ENCODE measurements around the gene HS6ST1. TPM values are rescaled to one million over a fixed set of nuclear protein-coding genes. Genes with fewer than 3 reads are reported as not detected.

Gene HS6ST1
- total RNA-seq, 1 donor from 2014 or later, result 33.1 TPM

GRCh38 chr2:128360711-128361110 is 42.0 kb upstream of the HS6ST1 start:
- no peak for DNase-seq (ENCODE audit: low spot score)
- Mint-ChIP-seq H3K4me3 (ENCODE audit: unreplicated experiment) (no peak overlapping the region), H3K9me3 (ENCODE audit: low read depth) (peaks cover 3% of the 10 kb centered on the region), H3K27ac (ENCODE audit: unreplicated experiment) (no peak overlapping the region), H3K27me3 (ENCODE audit: low read depth) (no peaks in the 10 kb centered on the region), H3K4me1 (ENCODE audit: low read depth) (peaks cover 43% of the 10 kb centered on the region), H3K36me3 (ENCODE audit: low read depth) (no peaks in the 10 kb centered on the region)
- no peak for TF ChIP-seq CTCF (IDR thresholded peaks at IDR 0.05)

- TF ChIP-seq CTCF (IDR thresholded peaks at IDR 0.05), result no peak
- Mint-ChIP-seq H3K4me3 (ENCODE audit: unreplicated experiment) (no peak overlapping the region), H3K27me3 (ENCODE audit: low read depth) (no peaks in the 10 kb centered on the region), H3K4me1 (ENCODE audit: low read depth) (peaks cover 35% of the 10 kb centered on the region), H3K36me3 (ENCODE audit: low read depth) (no peaks in the 10 kb centered on the region), H3K27ac (ENCODE audit: unreplicated experiment) (no peak overlapping the region), H3K9me3 (ENCODE audit: low read depth) (peaks cover 3% of the 10 kb centered on the region)
- no peak for DNase-seq (ENCODE audit: low spot score)
Observed at GRCh38 chr2:128359841-128360240, 41.2 kb upstream of the HS6ST1 start.

- Mint-ChIP-seq H3K4me1 (ENCODE audit: low read depth) (peaks cover 34% of the 10 kb centered on the region), H3K9me3 (ENCODE audit: low read depth) (peaks cover 3% of the 10 kb centered on the region), H3K4me3 (ENCODE audit: unreplicated experiment) (no peak overlapping the region), H3K27me3 (ENCODE audit: low read depth) (no peaks in the 10 kb centered on the region), H3K27ac (ENCODE audit: unreplicated experiment) (no peak overlapping the region), H3K36me3 (ENCODE audit: low read depth) (no peaks in the 10 kb centered on the region)
- no peak for TF ChIP-seq CTCF (IDR thresholded peaks at IDR 0.05)
- no peak for DNase-seq (ENCODE audit: low spot score)
Observed at GRCh38 chr2:128358941-128359731, 40.5 kb upstream of the HS6ST1 start.

GRCh38 chr2:128357506-128358370 is 39.1 kb upstream of the HS6ST1 start:
- Mint-ChIP-seq H3K27me3 (ENCODE audit: low read depth) (no peaks in the 10 kb centered on the region), H3K27ac (ENCODE audit: unreplicated experiment) (no peak overlapping the region), H3K4me3 (ENCODE audit: unreplicated experiment) (no peak overlapping the region), H3K4me1 (ENCODE audit: low read depth) (peaks cover 21% of the 10 kb centered on the region), H3K36me3 (ENCODE audit: low read depth) (no peaks in the 10 kb centered on the region), H3K9me3 (ENCODE audit: low read depth) (peaks cover 3% of the 10 kb centered on the region)
- TF ChIP-seq CTCF (IDR thresholded peaks at IDR 0.05), result no peak
- no peak for DNase-seq (ENCODE audit: low spot score)

- DNase-seq (ENCODE audit: low spot score), result no peak
- H3K27me3 Mint-ChIP-seq (ENCODE audit: low read depth), result no peaks in the 10 kb centered on the region
- peaks cover 5% of the 10 kb centered on the region for H3K4me1 Mint-ChIP-seq (ENCODE audit: low read depth)
- TF ChIP-seq CTCF (IDR thresholded peaks at IDR 0.05), result no peak
- no peak overlapping the region for H3K4me3 Mint-ChIP-seq (ENCODE audit: unreplicated experiment)
- H3K27ac Mint-ChIP-seq (ENCODE audit: unreplicated experiment), result no peak overlapping the region
- H3K36me3 Mint-ChIP-seq (ENCODE audit: low read depth), result peaks cover 4% of the 10 kb centered on the region
- peaks cover 7% of the 10 kb centered on the region for H3K9me3 Mint-ChIP-seq (ENCODE audit: low read depth)
Observed at GRCh38 chr2:128356127-128356526, 37.5 kb upstream of the HS6ST1 start.
